ENCODE data around the gene STXBP6.

The STXBP6 gene

GRCh38 chr14:25074099-25074685 lies 24.2 kb upstream of the STXBP6 start:
- H3K9me3 ChIP-seq (ENCODE audit: control insufficient read depth, insufficient read depth, low read length) = no peaks in the 10 kb centered on the region
- no peaks in the 10 kb centered on the region for H3K36me3 ChIP-seq (ENCODE audit: control insufficient read depth, low read length)
- no peaks in the 10 kb centered on the region for H4K20me1 ChIP-seq (ENCODE audit: control insufficient read depth, insufficient read depth, low read depth, low read length)
- no peak overlapping the region for H3K4me3 ChIP-seq (ENCODE audit: low read length)
- H3K27ac ChIP-seq (ENCODE audit: low read depth, low read length) = no peak overlapping the region
- H3K4me2 ChIP-seq (ENCODE audit: low read length) = no peak overlapping the region
- no peaks in the 10 kb centered on the region for H3K27me3 ChIP-seq (ENCODE audit: control insufficient read depth, low read length)
- H3K9me2 ChIP-seq (replicated peaks; ENCODE audit: control insufficient read depth, low read length) = no peaks in the 10 kb centered on the region
- H3F3A ChIP-seq (ENCODE audit: control insufficient read depth, insufficient read depth) = no peaks in the 10 kb centered on the region
- no peaks in the 10 kb centered on the region for H3K79me2 ChIP-seq (ENCODE audit: control insufficient read depth, low read length)
- TF ChIP-seq EZH2phosphoT487 (IDR thresholded peaks at IDR 0.05; ENCODE audit: borderline replicate concordance, low read length) = no peak
- no peak for TF ChIP-seq CTCF (IDR thresholded peaks at IDR 0.05; ENCODE audit: low read depth, low read length, poor library complexity, severe bottlenecking)
- no peaks in the 10 kb centered on the region for H3K4me1 ChIP-seq (ENCODE audit: control insufficient read depth, low read length)

GRCh38 chr14:25069879-25070278 lies 19.9 kb upstream of the STXBP6 start:
- Histone ChIP-seq H3K27me3 (ENCODE audit: control insufficient read depth, low read length) (no peaks in the 10 kb centered on the region), H3K27ac (ENCODE audit: low read depth, low read length) (no peak overlapping the region), H3K9me2 (replicated peaks; ENCODE audit: control insufficient read depth, low read length) (no peaks in the 10 kb centered on the region), H3K4me3 (ENCODE audit: low read length) (no peak overlapping the region), H3K4me2 (ENCODE audit: low read length) (no peak overlapping the region), H3F3A (ENCODE audit: control insufficient read depth, insufficient read depth) (no peaks in the 10 kb centered on the region), H3K4me1 (ENCODE audit: control insufficient read depth, low read length) (no peaks in the 10 kb centered on the region), H3K79me2 (ENCODE audit: control insufficient read depth, low read length) (no peaks in the 10 kb centered on the region), H3K9me3 (ENCODE audit: control insufficient read depth, insufficient read depth, low read length) (no peaks in the 10 kb centered on the region), H4K20me1 (ENCODE audit: control insufficient read depth, insufficient read depth, low read depth, low read length) (no peaks in the 10 kb centered on the region), H3K36me3 (ENCODE audit: control insufficient read depth, low read length) (no peaks in the 10 kb centered on the region)
- no peak for TF ChIP-seq EZH2phosphoT487 (IDR thresholded peaks at IDR 0.05; ENCODE audit: borderline replicate concordance, low read length)
- no peak for TF ChIP-seq CTCF (IDR thresholded peaks at IDR 0.05; ENCODE audit: low read depth, low read length, poor library complexity, severe bottlenecking)

- no peak for TF ChIP-seq EZH2phosphoT487 (IDR thresholded peaks at IDR 0.05; ENCODE audit: borderline replicate concordance, low read length)
- no peak for TF ChIP-seq CTCF (IDR thresholded peaks at IDR 0.05; ENCODE audit: low read depth, low read length, poor library complexity, severe bottlenecking)
- Histone ChIP-seq H3K27ac (ENCODE audit: low read depth, low read length) (no peak overlapping the region), H3F3A (ENCODE audit: control insufficient read depth, insufficient read depth) (no peaks in the 10 kb centered on the region), H3K4me3 (ENCODE audit: low read length) (no peak overlapping the region), H3K79me2 (ENCODE audit: control insufficient read depth, low read length) (no peaks in the 10 kb centered on the region), H3K4me1 (ENCODE audit: control insufficient read depth, low read length) (no peaks in the 10 kb centered on the region), H3K9me2 (replicated peaks; ENCODE audit: control insufficient read depth, low read length) (no peaks in the 10 kb centered on the region), H3K36me3 (ENCODE audit: control insufficient read depth, low read length) (no peaks in the 10 kb centered on the region), H3K4me2 (ENCODE audit: low read length) (no peak overlapping the region), H3K27me3 (ENCODE audit: control insufficient read depth, low read length) (no peaks in the 10 kb centered on the region), H3K9me3 (ENCODE audit: control insufficient read depth, insufficient read depth, low read length) (no peaks in the 10 kb centered on the region), H4K20me1 (ENCODE audit: control insufficient read depth, insufficient read depth, low read depth, low read length) (no peaks in the 10 kb centered on the region)
Measured at GRCh38 chr14:25067600-25067999, 17.7 kb upstream of the STXBP6 start.
